GM03348 (cell line): Measurements from ENCODE around the gene BRD8.
A peak's percentile ranks its signal among the peaks of the same experiment; 100 is the strongest.
"Not testable (repeated sequence)": the region's sequence is repeated elsewhere in the genome, so short reads cannot be mapped to it uniquely, and the experiment has no call there.

Experiments used
- DNase-seq: peaks from one replicate; pipeline ENCODE4 v3.0.0; 2012; ENCODE audit warnings: low spot score

The BRD8 gene

DNA sequence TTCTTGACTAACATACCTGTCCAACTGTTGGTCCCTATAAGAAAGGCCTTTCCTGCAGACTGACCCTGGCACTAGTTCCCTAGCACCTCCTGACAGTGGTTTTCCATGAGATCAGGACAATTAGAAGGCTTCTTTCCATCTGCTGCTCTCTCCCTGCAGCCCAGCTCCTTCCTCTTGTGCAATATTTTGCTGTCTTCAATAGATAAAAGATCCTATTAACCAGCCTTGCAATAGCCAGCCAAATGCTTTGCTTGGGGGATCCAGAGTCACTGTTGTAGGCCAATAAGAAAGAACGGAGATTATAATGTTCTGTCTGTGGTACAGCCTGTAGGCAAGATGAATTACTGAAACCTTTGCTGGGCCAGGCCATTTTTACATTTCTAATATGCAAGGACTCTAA is 20.8 kb downstream of the BRD8 start:
- DNase-seq: no peak

DNA sequence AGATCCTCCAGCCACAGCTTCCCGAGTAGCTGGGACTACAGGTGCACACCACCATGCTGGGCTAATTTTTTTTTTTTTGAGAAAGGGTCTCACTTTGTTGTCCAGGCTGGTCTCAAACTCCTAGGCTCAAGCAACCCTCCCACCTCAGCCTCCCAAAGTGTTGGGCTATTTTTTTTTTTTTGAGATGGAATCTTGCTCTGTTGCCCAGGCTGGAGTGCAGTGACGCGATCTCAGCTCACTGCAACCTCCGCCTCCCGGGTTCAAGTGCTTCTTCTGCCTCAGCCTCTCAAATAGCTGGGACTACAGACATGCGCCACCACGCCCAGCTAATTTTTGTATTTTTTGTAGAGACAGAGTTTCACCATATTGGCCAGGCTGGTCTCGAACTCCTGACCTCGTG is 22.5 kb downstream of the BRD8 start:
- not testable (repeated sequence) for DNase-seq

GRCh38 chr5:138149530-138149929 is 28.9 kb downstream of the BRD8 start:
- DNase-seq: no peak

- DNase-seq: peak; percentile 36
These were observed 29.6 kb downstream of the BRD8 start for GRCh38 chr5:138148811-138149210.

- DNase-seq: not testable (repeated sequence)
These were observed 34.9 kb downstream of the BRD8 start for GRCh38 chr5:138143578-138143977.

GRCh38 chr5:138141734-138142133 is 36.7 kb downstream of the BRD8 start:
- DNase-seq: no peak

GRCh38 chr5:138140268-138140667 is 38.2 kb downstream of the BRD8 start:
- DNase-seq: no peak

- DNase-seq: no peak
These were observed 38.7 kb downstream of the BRD8 start for GRCh38 chr5:138139781-138140090.

GRCh38 chr5:138138949-138139780 is 39.3 kb downstream of the BRD8 start, which contains the start of gene NME5:
Gene NME5 (minus strand): TSS chr5:138139428. CDS start chr5:138138780, 648 bp downstream.
- peak; percentile 83 for DNase-seq

DNA sequence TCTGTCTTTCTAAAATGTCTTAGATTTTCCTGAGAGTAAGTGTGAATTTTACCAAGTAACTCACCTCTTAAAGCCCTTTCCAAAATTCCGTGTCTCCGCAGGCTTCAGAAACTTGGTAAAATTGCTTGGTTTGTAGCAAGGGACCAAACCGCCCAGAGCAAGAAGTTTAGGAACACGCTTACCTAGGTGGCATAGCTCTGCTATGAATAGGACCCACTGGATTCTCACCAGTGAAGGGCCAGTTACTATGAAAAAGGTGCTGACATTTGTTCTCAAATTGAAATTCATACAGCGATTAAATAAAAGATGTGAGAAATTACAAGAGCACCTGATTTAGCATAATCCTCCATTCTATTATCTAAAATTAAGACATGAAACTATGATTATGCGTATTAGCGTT is 45.9 kb downstream of the BRD8 start:
- DNase-seq: no peak

GRCh38 chr5:138129347-138129746 is 49.1 kb downstream of the BRD8 start:
- DNase-seq: no peak

DNA sequence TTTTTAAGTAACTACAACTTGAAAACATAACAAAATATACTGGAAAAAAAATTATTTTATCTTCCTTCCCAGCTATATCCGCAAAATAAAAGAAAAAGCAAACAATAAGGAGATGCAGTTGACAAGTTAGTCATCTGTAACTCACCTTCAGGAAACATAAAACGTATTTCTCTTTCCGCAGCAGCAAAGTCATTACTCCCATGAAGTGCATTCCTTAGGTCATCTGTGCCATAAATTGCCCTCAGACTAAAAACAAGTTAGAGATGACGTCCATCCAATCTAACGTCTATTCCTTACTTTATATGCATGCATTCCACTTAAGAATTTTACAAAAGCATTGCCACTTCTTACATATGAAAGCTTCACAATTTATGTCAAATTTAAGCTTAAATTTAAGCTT is 50.1 kb downstream of the BRD8 start:
- no peak for DNase-seq

DNA sequence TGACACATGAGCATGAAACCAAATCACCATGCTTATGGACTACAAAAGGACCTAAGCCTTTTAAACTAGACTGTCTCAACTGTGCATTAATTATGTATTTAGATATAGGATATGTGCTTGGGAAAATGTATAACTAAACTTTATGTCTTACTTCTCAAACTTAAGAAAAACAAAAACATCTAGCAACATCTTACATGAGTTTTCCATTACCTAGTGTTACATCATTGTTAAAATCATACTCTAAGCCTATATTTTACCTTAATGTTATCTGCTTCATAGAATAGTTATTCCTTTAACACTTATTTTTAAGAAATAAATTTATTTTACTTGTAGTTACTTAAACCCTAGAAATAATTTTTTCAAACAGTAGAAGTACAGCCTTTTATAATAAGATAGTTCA is 63.2 kb downstream of the BRD8 start:
- DNase-seq: no peak

DNA sequence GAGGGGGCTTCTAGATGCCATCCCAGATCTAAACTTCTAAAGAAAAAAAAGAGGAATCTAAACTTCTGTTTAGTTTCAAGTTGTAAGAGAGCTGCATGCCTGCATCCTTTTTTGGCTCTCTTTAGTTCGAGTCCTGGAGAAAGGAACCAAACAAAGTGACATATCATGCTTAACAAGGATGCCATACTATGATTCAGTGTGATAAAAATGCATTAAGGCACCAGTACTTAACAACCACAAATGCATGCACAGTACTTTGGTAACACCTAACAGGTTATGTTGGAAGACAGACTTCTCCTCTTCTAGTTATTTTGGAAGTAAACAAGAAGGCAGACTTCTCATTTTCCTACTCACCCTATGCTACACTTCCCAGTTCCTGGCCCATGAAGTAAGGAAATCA is 66.5 kb downstream of the BRD8 start:
- peak; percentile 22 for DNase-seq

- no peak for DNase-seq
These were observed 67.2 kb downstream of the BRD8 start for GRCh38 chr5:138111181-138111580.

GRCh38 chr5:138110266-138110963 is 68.0 kb downstream of the BRD8 start:
- no peak for DNase-seq

- no peak for DNase-seq
These were observed 68.8 kb downstream of the BRD8 start for GRCh38 chr5:138109463-138110265.

GRCh38 chr5:138107213-138107612 is 71.2 kb downstream of the BRD8 start:
- DNase-seq: no peak

- no peak for DNase-seq
These were observed 72.7 kb downstream of the BRD8 start for GRCh38 chr5:138105709-138106108.

- DNase-seq: no peak
These were observed 75.2 kb downstream of the BRD8 start for GRCh38 chr5:138103319-138103637.

DNA sequence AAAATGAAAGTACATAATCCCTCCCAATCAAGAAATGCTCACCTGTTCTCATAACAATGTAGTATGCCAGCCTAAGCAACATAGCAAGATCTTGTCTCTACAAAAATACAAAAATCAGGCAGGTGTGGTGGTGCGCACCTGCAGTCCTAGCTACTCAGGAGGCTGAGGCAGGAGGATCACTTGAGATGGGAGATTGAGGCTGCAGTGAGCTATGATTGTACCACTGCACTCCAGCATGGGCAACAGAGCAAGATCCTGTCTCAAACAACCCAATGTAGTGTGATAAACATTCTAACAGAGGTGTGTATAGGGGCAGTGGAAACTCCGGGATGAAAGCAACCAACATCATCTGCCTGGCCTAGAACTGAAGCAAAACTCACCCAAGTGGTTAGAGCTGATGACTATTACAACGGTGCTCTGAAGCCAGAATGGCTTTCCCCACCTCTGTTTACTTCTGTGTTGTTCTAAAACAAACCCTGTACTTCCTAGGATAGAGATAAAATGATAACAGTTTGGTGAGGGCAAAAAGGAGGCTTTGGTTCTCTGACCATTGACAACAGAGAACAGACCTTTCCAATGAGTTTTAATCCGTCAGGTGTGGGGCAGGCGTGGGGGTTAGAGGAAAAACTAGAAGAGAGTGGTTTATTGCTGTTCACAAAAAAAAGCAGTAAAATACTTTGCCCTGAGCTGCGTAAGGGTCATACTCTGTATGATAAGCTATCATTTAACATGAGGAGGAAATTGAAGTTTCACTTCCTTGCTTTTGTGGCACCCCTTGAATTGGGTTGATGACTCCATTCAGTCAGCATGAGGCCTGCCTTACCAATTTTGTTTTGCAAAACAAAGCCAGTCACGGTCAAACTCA is 75.7 kb downstream of the BRD8 start:
- DNase-seq: no peak
